ENCODE results near the gene CDH4. TPM values are rescaled to one million over a fixed set of nuclear protein-coding genes. Genes with fewer than 3 reads are reported as not detected.
"Not testable (repeated sequence)": the region's sequence is repeated elsewhere in the genome, so short reads cannot be mapped to it uniquely, and the experiment has no call there.

Gene CDH4
- polyA plus RNA-seq, 4 donors: 0.09 to 4.1 (median 0.25) TPM

DNA sequence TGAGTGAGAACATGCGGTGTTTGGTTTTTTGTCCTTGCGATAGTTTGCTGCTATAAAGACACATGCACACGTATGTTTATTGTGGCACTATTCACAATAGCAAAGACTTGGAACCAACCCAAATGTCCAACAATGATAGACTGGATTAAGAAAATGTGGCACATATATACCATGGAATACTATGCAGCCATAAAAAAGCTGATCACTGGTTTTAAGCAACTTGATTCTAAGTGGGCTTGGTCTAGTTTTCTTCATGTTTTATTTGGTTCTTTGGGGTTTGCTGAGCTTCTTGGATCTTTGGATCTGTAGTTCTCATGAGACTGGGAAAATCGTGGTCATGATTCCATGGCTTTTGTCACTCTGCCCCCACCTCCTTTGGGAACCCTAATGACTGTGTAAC lies 227.4 kb downstream of the CDH4 start:
- not testable (repeated sequence) for H3K4me1 ChIP-seq (ENCODE audit: control insufficient read depth in 3 of 3, insufficient read depth in 2 of 3, low read depth in 1 of 3, low read length in 2 of 3); H3K36me3 ChIP-seq (ENCODE audit: control insufficient read depth in 3 of 3, insufficient read depth in 2 of 3, low read depth in 1 of 3, low read length in 3 of 3); H3K4me3 ChIP-seq (ENCODE audit: low read depth in 1 of 3, low read length in 3 of 3); H3K27me3 ChIP-seq (ENCODE audit: control insufficient read depth in 3 of 3, insufficient read depth in 3 of 3, low read length in 3 of 3); H3K9me3 ChIP-seq (ENCODE audit: control insufficient read depth in 2 of 2, insufficient read depth in 1 of 2, low read depth in 1 of 2, low read length in 1 of 2); FAIRE-seq; H3K27ac ChIP-seq (ENCODE audit: low read depth in 1 of 3, low read length in 2 of 3); DNase-seq
- 85 to 92% (median 86%) methylated on average over 4 of the region's 4 CpGs for whole genome bisulfite sequencing, 3 donors

DNA sequence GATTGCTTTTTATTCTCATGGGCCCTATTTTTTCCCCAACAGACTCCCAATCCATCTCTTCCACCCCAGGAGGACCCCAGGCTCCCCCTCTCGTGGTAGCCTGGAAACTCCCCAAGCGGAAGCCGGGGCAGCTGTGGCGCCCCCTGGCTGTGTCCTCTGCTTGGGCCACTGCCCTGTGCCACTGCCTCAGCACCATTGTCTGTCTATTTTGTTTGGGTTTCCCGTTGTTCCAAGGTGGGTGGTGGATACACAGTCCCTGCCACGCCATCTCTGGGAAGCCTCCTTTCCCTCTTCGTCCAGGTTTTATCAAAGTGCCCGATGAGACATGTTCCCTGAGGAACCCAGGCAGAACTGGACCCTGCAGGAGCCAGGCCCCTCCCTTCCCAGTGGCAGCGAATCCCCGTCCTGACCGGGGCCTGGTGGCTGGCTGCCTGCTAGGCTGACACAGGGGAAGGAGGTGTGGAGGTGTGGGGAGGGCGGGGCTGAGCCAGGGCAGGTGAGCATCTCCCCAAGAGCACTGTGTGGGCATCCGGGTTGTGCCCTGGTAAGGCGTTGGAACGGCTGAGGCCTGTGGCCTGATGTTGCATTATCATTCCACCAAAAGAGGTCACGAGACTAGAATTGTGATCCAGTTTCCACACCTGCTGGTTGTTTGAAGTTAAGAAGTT lies 228.2 kb downstream of the CDH4 start:
- no peaks in the 10 kb centered on the region for H3K27me3 ChIP-seq (ENCODE audit: control insufficient read depth in 3 of 3, insufficient read depth in 3 of 3, low read length in 3 of 3)

DNA sequence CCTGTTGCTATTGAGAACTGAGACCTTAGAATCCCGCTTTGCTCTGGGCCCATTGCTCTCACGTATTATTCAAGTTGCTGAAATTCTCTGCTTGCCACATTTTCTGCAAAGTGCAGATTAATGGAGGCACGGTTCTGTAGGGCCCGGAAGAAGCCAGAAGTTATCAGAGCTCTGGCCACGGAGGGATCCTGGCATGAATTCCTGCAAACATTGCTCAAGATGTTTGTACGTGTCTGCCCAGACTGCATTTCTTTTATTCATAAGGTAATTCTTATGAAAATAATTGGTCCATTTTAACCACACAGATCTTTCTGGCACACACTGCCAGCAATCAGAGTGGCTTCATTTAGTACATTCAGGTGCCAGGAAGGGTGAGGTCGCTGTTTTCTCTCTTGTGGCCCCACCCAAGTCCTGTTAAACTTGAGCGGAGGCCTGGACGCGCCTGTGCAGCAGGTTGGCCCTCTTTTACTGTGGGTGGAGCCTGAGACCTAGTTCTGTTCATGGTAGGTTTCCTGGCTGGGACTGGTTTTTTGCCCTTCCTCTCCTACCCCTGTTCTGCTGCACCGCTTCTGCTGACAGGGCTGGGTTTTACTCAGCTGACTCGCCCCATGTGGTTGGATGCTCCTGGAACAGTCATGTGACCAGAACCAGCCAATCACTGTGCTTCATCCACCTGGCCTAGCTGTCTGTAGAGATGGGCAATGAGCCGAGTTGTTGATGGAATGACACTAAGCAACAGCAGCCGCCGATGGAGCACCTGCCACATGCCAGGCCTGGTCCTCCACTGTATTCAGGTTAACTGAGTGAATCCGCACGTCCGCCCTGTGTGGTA lies 230.2 kb downstream of the CDH4 start:
- Histone ChIP-seq H3K27ac (ENCODE audit: low read depth in 1 of 3, low read length in 2 of 3) (no peak overlapping the region), H3K4me3 (ENCODE audit: low read depth in 1 of 3, low read length in 3 of 3) (no peak overlapping the region), H3K9me3 (ENCODE audit: control insufficient read depth in 2 of 2, insufficient read depth in 1 of 2, low read depth in 1 of 2, low read length in 1 of 2) (no peaks in the 10 kb centered on the region), H3K4me1 (ENCODE audit: control insufficient read depth in 3 of 3, insufficient read depth in 2 of 3, low read depth in 1 of 3, low read length in 2 of 3) (no peaks in the 10 kb centered on the region), H3K27me3 (ENCODE audit: control insufficient read depth in 3 of 3, insufficient read depth in 3 of 3, low read length in 3 of 3) (no peaks in the 10 kb centered on the region), H3K36me3 (ENCODE audit: control insufficient read depth in 3 of 3, insufficient read depth in 2 of 3, low read depth in 1 of 3, low read length in 3 of 3) (no peaks in the 10 kb centered on the region)
- DNase-seq (no peak), FAIRE-seq (no peak)
- 81% methylated on average over 18 of the region's 18 CpGs for WGBS, 3 donors

More for the DNA sequence above, 228.2 kb downstream of the CDH4 start:
- DNase-seq (no peak), FAIRE-seq (no peak)
- Histone ChIP-seq H3K27ac (ENCODE audit: low read depth in 1 of 3, low read length in 2 of 3) (no peak overlapping the region), H3K36me3 (ENCODE audit: control insufficient read depth in 3 of 3, insufficient read depth in 2 of 3, low read depth in 1 of 3, low read length in 3 of 3) (no peaks in the 10 kb centered on the region), H3K4me1 (ENCODE audit: control insufficient read depth in 3 of 3, insufficient read depth in 2 of 3, low read depth in 1 of 3, low read length in 2 of 3) (no peaks in the 10 kb centered on the region), H3K9me3 (ENCODE audit: control insufficient read depth in 2 of 2, insufficient read depth in 1 of 2, low read depth in 1 of 2, low read length in 1 of 2) (no peaks in the 10 kb centered on the region), H3K4me3 (ENCODE audit: low read depth in 1 of 3, low read length in 3 of 3) (no peak overlapping the region)
- 81 to 89% (median 84%) methylated on average over 16 of the region's 16 CpGs for WGBS, 3 donors

DNA sequence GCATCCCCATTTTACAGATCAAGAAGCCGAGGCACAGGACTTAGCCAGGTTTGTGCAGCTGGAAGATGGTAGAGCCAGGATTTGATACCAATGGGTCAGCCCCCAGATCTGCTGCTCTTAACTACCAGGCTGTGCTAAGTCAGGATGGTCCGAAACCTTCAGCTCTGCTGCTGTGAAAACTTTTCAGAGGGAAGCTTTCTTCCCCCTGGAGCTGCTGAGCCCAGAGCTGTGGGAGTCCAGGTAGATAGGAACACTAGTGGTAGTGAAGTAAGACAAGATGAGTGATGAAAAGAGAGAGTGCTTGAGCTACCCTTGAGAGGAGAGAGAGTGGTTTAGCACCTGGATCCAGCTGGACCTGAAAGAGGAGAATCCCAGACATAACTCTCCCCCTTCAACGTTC lies 230.8 kb downstream of the CDH4 start:
- Histone ChIP-seq H3K4me1 (ENCODE audit: control insufficient read depth in 3 of 3, insufficient read depth in 2 of 3, low read depth in 1 of 3, low read length in 2 of 3) (no peaks in the 10 kb centered on the region), H3K9me3 (ENCODE audit: control insufficient read depth in 2 of 2, insufficient read depth in 1 of 2, low read depth in 1 of 2, low read length in 1 of 2) (no peaks in the 10 kb centered on the region), H3K27me3 (ENCODE audit: control insufficient read depth in 3 of 3, insufficient read depth in 3 of 3, low read length in 3 of 3) (no peaks in the 10 kb centered on the region), H3K36me3 (ENCODE audit: control insufficient read depth in 3 of 3, insufficient read depth in 2 of 3, low read depth in 1 of 3, low read length in 3 of 3) (no peaks in the 10 kb centered on the region), H3K27ac (ENCODE audit: low read depth in 1 of 3, low read length in 2 of 3) (no peak overlapping the region), H3K4me3 (ENCODE audit: low read depth in 1 of 3, low read length in 3 of 3) (no peak overlapping the region)
- FAIRE-seq (no peak), DNase-seq (no peak)
- WGBS, 3 donors: 73 to 79% (median 78%) methylated on average over 3 of the region's 3 CpGs

DNA sequence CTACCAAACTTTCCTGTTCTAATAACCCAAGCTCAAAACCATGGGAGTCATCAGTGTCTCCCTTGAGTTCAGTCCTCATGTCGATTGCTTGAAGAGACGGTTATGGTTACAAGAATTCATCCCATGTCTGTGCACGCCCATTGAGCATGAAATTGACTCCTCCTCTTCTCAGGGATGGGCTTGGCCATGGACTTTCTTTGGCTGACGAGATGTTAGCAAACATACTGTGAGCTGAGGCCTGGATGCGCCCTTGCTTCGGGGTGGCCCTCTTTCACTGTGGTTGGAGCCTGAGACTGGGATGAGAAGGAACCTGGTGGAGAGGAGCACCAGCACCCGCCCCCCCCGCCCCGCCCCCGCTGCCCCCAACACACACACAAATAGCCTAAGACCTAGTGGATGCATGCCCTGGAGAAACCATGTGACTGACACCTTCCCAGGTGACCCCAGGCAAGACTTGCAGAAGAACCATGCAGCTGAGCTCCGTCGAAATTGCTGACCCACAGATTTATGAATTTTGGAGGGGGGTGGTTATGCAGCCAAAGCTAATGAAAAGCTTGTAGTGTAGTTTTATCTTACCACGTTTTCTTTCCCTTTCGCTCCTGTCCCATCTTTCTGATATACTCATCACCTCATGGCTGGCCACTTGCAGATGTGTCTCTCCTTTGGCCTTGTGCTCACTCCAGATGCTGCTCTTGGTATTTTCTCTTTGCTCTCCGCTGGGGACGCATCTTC lies 231.4 kb downstream of the CDH4 start:
- WGBS, 3 donors: 81 to 87% (median 83%) methylated on average over 16 of the region's 16 CpGs
- Histone ChIP-seq H3K4me3 (ENCODE audit: low read depth in 1 of 3, low read length in 3 of 3) (no peak overlapping the region), H3K27me3 (ENCODE audit: control insufficient read depth in 3 of 3, insufficient read depth in 3 of 3, low read length in 3 of 3) (no peaks in the 10 kb centered on the region), H3K36me3 (ENCODE audit: control insufficient read depth in 3 of 3, insufficient read depth in 2 of 3, low read depth in 1 of 3, low read length in 3 of 3) (no peaks in the 10 kb centered on the region), H3K27ac (ENCODE audit: low read depth in 1 of 3, low read length in 2 of 3) (no peak overlapping the region), H3K9me3 (ENCODE audit: control insufficient read depth in 2 of 2, insufficient read depth in 1 of 2, low read depth in 1 of 2, low read length in 1 of 2) (no peaks in the 10 kb centered on the region), H3K4me1 (ENCODE audit: control insufficient read depth in 3 of 3, insufficient read depth in 2 of 3, low read depth in 1 of 3, low read length in 2 of 3) (no peaks in the 10 kb centered on the region)
- FAIRE-seq (no peak), DNase-seq (no peak)

DNA sequence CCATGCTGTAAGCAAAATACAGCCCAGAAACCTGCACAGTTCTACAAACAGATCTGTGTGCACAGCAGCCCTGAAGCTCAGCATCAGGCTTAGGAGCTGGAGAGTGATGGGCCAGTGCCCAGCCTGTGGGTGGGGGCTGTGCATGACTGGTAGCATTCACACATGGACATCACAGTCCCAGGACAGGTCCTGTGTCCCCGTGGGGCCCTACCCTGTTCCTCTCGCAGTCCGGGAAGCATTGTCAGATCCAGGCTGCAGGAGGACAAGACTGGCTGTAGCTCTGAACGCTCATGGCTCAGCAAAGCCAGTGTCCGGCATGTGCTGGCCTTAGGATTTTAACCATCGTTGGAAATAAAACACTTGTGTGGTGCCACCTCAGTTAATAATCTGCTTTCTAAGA lies 234.1 kb downstream of the CDH4 start:
- H3K27me3 ChIP-seq (ENCODE audit: control insufficient read depth in 3 of 3, insufficient read depth in 3 of 3, low read length in 3 of 3): no peaks in the 10 kb centered on the region
- H3K36me3 ChIP-seq (ENCODE audit: control insufficient read depth in 3 of 3, insufficient read depth in 2 of 3, low read depth in 1 of 3, low read length in 3 of 3): no peaks in the 10 kb centered on the region
- no peaks in the 10 kb centered on the region for H3K9me3 ChIP-seq (ENCODE audit: control insufficient read depth in 2 of 2, insufficient read depth in 1 of 2, low read depth in 1 of 2, low read length in 1 of 2)
- 81 to 87% (median 82%) methylated on average over 6 of the region's 6 CpGs for WGBS, 3 donors
- no peak for FAIRE-seq
- no peaks in the 10 kb centered on the region for H3K4me1 ChIP-seq (ENCODE audit: control insufficient read depth in 3 of 3, insufficient read depth in 2 of 3, low read depth in 1 of 3, low read length in 2 of 3)
- no peak for DNase-seq
- H3K27ac ChIP-seq (ENCODE audit: low read depth in 1 of 3, low read length in 2 of 3): no peak overlapping the region
- no peak overlapping the region for H3K4me3 ChIP-seq (ENCODE audit: low read depth in 1 of 3, low read length in 3 of 3)

DNA sequence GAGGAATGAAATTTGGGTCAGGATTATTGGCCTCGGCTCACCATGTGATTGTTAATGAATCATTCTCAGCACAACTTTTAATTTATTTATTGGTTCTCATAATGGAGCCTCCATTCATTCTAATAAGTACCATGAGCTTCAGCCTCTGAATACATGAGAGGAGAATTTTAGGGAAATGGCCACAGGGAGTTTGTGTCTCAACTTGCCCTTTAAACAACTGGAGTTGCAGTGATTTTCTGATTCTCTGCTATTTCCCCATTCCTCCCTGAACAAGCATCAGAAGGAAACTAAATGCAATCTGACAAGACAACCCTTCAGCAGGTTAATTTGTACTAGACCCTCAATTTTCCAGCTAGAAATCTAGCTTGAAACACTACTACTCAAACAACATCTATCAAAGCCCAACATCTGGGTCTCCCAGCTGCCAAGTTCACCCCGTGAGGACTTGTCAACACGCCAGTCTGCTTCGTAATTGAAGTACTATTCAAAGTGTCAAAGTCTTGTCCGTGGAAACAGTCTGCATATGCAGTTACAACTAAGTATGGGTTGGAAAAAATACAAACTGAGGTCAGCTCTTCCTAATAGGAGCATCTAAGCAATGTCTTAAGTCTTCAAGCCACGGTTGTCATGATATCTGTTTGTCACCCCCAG lies 235.4 kb downstream of the CDH4 start:
- H3K27ac ChIP-seq (ENCODE audit: low read depth in 1 of 3, low read length in 2 of 3): no peak overlapping the region
- no peaks in the 10 kb centered on the region for H3K9me3 ChIP-seq (ENCODE audit: control insufficient read depth in 2 of 2, insufficient read depth in 1 of 2, low read depth in 1 of 2, low read length in 1 of 2)
- no peak overlapping the region for H3K4me3 ChIP-seq (ENCODE audit: low read depth in 1 of 3, low read length in 3 of 3)
- H3K36me3 ChIP-seq (ENCODE audit: control insufficient read depth in 3 of 3, insufficient read depth in 2 of 3, low read depth in 1 of 3, low read length in 3 of 3): no peaks in the 10 kb centered on the region
- no peak for DNase-seq
- WGBS, 3 donors: 45 to 58% (median 47%) methylated on average over 6 of the region's 6 CpGs
- H3K27me3 ChIP-seq (ENCODE audit: control insufficient read depth in 3 of 3, insufficient read depth in 3 of 3, low read length in 3 of 3): no peaks in the 10 kb centered on the region
- FAIRE-seq: no peak
- H3K4me1 ChIP-seq (ENCODE audit: control insufficient read depth in 3 of 3, insufficient read depth in 2 of 3, low read depth in 1 of 3, low read length in 2 of 3): no peaks in the 10 kb centered on the region

DNA sequence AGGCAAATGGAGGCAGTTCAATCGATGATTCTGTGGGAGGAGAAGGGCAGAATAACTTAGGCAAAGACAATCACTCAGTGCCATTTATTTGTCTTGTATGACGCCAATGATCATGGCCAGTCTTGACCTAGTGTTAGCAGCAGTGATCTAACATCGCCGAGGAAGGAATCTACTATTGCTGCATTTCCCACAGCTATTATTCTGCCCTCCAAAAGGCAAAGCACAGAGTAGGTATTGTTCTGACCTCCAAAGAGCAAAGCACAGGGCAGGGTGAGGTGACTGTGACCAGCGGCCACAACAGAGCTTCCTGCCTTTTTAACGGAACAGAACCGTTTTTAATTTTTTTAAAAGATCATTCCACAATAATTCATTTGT lies 235.9 kb downstream of the CDH4 start:
- Histone ChIP-seq H3K27ac (ENCODE audit: low read depth in 1 of 3, low read length in 2 of 3) (no peak overlapping the region), H3K4me1 (ENCODE audit: control insufficient read depth in 3 of 3, insufficient read depth in 2 of 3, low read depth in 1 of 3, low read length in 2 of 3) (no peaks in the 10 kb centered on the region), H3K9me3 (ENCODE audit: control insufficient read depth in 2 of 2, insufficient read depth in 1 of 2, low read depth in 1 of 2, low read length in 1 of 2) (no peaks in the 10 kb centered on the region), H3K36me3 (ENCODE audit: control insufficient read depth in 3 of 3, insufficient read depth in 2 of 3, low read depth in 1 of 3, low read length in 3 of 3) (no peaks in the 10 kb centered on the region), H3K27me3 (ENCODE audit: control insufficient read depth in 3 of 3, insufficient read depth in 3 of 3, low read length in 3 of 3) (no peaks in the 10 kb centered on the region), H3K4me3 (ENCODE audit: low read depth in 1 of 3, low read length in 3 of 3) (no peak overlapping the region)
- DNase-seq (no peak), FAIRE-seq (no peak)
- 65 to 70% (median 68%) methylated on average over 7 of the region's 7 CpGs for WGBS, 3 donors
